Thyroid gland (tissue), 4 donors: ENCODE measurements around the gene MYO5C. TPM values are rescaled to one million over a fixed set of nuclear protein-coding genes. Genes with fewer than 3 reads are reported as not detected.

ENCODE experiments used
- DNase-seq, 2 donors: peaks; one replicate each; pipeline ENCODE4 v3.0.0-alpha.2; 2019
- H3K27ac ChIP-seq, 3 donors: fragments of 200-600 bp; sonication (generic); 1 replicate in 2 of 3; 2 replicates in 1 of 3; pipeline ENCODE4 v1.5.1; 2016 to 2019; ENCODE audit warnings: mild to moderate bottlenecking in 1 of 3, moderate library complexity in 1 of 3
- H3K27me3 ChIP-seq: fragments of 200-600 bp; sonication (generic); one replicate; pipeline ENCODE4 v1.5.1; 2019
- H3K36me3 ChIP-seq, 2 donors: fragments of 200-600 bp; sonication (generic); one replicate each; pipeline ENCODE4 v1.5.1; 2016 to 2019
- H3K4me1 ChIP-seq, 2 donors: fragments of 200-600 bp; sonication (generic); one replicate each; pipeline ENCODE4 v1.5.1; 2017 to 2019
- H3K4me3 ChIP-seq, 3 donors: fragments of 200-600 bp; sonication (generic); replicated peaks in 1 of 3; 1 replicate in 2 of 3; 2 replicates in 1 of 3; pipeline ENCODE4 v1.5.1; 2016; ENCODE audit warnings: mild to moderate bottlenecking in 1 of 3
- H3K9me3 ChIP-seq: fragments of 200-600 bp; sonication (generic); one replicate; pipeline ENCODE4 v1.5.1; 2017
- POLR2A ChIP-seq, 2 donors: fragments of 450-650 bp; IDR thresholded peaks; one replicate each; pipeline ENCODE4 v1.6.1; 2017; ENCODE audit warnings: antibody characterized with exemption in 2 of 2, mild to moderate bottlenecking in 2 of 2, moderate library complexity in 1 of 2
- WGBS, 2 donors: methylation state at CpG; one replicate each; pipeline ENCODE4 v1.1.5; 2017; 5-methylcytosine and 5-hydroxymethylcytosine counted together
- intact Hi-C: fragments of 100-400 bp; cut with DNase I; formaldehyde crosslinking; loops from one replicate; pipeline ENCODE4 v1.15.1; 2023
- total RNA-seq, 4 donors: library from RNA; depleted of rRNA; stranded (reverse); fragments of >200 nt; gene quantifications; one replicate each; pipeline ENCODE4 v1.2.3, GENCODE V29; 2016
- TF ChIP-seq, protein P1 (sequence below), 6 experiments: fragments of 200-600 bp in 3 of 6; fragments of 450-650 bp in 3 of 6; sonication (generic) in 3 of 6; IDR thresholded peaks; one replicate each; pipeline ENCODE4 v1.5.1; 2016 to 2019; ENCODE audit warnings: antibody characterized with exemption in 6 of 6, mild to moderate bottlenecking in 2 of 6, inconsistent platforms in 1 of 6, moderate library complexity in 1 of 6

The MYO5C gene
- total RNA-seq, 4 donors from 2014 or later, result 84.0 to 130 (median 101) TPM

DNA sequence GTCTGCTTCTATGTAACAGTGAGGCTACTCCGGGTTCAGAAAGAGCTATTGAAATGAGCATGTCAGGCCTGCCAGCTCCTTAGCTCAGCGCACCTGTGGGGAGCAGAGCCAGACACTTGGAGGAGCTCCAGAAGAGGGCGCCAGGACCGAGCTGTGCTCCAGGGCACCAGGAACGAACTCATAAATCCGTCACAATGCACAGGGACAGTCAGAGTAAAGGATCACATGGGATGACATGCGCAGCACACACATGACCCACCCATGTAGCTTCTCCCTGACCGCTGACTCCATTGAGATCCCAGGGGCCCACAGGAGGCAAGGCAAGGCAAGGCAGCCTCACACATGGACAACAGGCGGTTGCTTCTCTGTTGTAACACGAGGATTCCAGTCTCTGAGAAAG, 78.4 kb downstream of the MYO5C start:
- intact Hi-C loops, result no loop called here
- Histone ChIP-seq H3K4me1 (peaks cover 4 to 14% of the 10 kb centered on the region in 2 donors), H3K36me3 (peaks cover 16 to 22% of the 10 kb centered on the region in 2 donors), H3K27me3 (no peaks in the 10 kb centered on the region), H3K9me3 (no peaks in the 10 kb centered on the region), H3K4me3 (no peak overlapping the region), H3K27ac (no peak overlapping the region)
- no peak for TF ChIP-seq POLR2A (IDR thresholded peaks at IDR 0.05)
- TF ChIP-seq, protein P1, sequence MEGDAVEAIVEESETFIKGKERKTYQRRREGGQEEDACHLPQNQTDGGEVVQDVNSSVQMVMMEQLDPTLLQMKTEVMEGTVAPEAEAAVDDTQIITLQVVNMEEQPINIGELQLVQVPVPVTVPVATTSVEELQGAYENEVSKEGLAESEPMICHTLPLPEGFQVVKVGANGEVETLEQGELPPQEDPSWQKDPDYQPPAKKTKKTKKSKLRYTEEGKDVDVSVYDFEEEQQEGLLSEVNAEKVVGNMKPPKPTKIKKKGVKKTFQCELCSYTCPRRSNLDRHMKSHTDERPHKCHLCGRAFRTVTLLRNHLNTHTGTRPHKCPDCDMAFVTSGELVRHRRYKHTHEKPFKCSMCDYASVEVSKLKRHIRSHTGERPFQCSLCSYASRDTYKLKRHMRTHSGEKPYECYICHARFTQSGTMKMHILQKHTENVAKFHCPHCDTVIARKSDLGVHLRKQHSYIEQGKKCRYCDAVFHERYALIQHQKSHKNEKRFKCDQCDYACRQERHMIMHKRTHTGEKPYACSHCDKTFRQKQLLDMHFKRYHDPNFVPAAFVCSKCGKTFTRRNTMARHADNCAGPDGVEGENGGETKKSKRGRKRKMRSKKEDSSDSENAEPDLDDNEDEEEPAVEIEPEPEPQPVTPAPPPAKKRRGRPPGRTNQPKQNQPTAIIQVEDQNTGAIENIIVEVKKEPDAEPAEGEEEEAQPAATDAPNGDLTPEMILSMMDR (IDR thresholded peaks at IDR 0.05), result no peak
- DNase-seq, result peak; percentile 51 to 70
- WGBS, 2 donors, result 68 to 84% methylated on average over 5 to 10 of the region's 10 CpGs

DNA sequence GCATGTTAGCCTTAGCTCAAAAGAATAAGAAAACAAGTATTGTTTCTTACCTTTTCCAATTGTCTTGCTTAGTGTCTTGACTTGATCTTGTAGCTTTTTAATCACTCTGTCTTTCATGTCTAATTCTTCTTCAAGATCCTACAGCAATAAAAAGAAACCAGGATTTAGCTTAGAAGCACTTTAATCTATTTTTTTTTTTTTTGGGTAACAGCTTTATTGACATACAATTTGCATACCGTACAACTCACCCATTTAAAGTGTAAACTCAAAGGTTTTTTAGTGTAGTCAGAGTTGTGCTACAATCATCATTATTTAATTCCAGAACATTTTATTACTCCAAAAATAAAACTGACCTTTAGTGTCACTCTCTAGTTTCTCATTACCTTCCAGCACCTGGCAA, 81.1 kb downstream of the MYO5C start:
- Histone ChIP-seq H3K9me3 (no peaks in the 10 kb centered on the region), H3K27me3 (no peaks in the 10 kb centered on the region), H3K27ac (peak overlapping the region in 1 of 3 donors; percentile 12), H3K36me3 (peaks cover 19 to 28% of the 10 kb centered on the region in 2 donors), H3K4me3 (no peak overlapping the region), H3K4me1 (peaks cover 0 to 10% of the 10 kb centered on the region in 2 donors)
- DNase-seq, result no peak
- TF ChIP-seq, protein P1 (IDR thresholded peaks at IDR 0.05), result no peak
- no peak for TF ChIP-seq POLR2A (IDR thresholded peaks at IDR 0.05)
- WGBS, 2 donors, result 89 to 96% methylated on average over 1 of the region's 1 CpG
- intact Hi-C loops, result no loop called here

DNA sequence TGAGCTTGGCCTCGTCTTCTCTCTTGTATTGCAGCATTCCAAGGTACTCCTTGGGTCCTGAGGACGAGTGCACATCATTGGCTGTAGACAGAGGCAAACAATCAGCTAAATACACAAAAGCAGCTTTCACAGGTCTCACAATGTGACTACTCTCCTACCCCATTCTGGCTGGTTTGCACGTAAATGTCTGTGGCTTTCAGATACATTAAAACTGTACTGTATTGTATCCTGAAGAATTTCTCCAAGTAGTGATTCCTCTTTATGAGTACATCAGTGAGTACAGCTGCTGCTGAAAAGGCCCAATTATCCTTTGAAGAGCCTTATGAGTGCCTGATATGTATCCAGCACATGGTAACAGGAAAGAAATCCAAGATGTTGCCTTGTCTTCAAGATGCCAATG, 82.4 kb downstream of the MYO5C start:
- H3K4me1 ChIP-seq, result peaks cover 0 to 7% of the 10 kb centered on the region in 2 donors
- TF ChIP-seq, protein P1 (IDR thresholded peaks at IDR 0.05), result no peak
- no peak for TF ChIP-seq POLR2A (IDR thresholded peaks at IDR 0.05)
- 80 to 81% methylated on average over 3 of the region's 3 CpGs for WGBS, 2 donors
- H3K27ac ChIP-seq, result no peak overlapping the region
- no peaks in the 10 kb centered on the region for H3K9me3 ChIP-seq
- no peak for DNase-seq
- H3K4me3 ChIP-seq, result no peak overlapping the region
- H3K27me3 ChIP-seq, result no peaks in the 10 kb centered on the region
- H3K36me3 ChIP-seq, result peaks cover 19 to 28% of the 10 kb centered on the region in 2 donors
- intact Hi-C loops, result no loop called here

DNA sequence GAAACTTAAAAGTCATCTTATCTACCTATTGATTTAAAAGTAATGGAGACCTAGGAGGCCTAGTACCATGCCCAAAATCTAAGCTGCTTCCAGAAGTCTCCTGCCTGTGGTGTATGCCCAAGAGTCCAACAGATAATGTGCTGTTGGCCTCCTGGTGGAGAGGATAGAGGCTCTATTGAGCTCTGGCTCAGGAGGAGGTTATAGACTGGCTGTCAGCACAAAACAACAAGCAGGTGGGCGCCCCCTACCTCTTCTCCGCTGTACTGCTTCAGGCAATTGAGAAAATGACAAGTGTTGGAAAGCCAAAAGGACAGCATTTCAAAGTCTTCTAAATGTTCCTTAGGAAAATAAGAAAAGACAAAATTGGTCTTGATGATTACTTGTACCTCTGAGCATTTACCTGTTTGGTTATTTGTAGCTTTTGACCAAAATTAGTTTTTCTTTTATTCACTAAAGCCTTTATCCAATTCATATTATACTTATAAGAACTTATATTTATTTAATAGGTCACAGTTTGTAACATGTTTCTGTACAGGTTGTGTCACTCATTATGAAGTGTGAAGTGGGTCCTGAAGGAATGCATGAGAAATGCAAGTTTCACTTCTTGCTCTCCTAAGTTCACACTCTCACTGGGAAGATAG, 87.2 kb downstream of the MYO5C start:
- H3K4me3 ChIP-seq, result no peak overlapping the region
- H3K9me3 ChIP-seq, result no peaks in the 10 kb centered on the region
- H3K27me3 ChIP-seq, result no peaks in the 10 kb centered on the region
- peaks cover 30 to 45% of the 10 kb centered on the region in 2 donors for H3K36me3 ChIP-seq
- TF ChIP-seq, protein P1 (IDR thresholded peaks at IDR 0.05), result peak; percentile 29 to 60 (median 38)
- no peak for TF ChIP-seq POLR2A (IDR thresholded peaks at IDR 0.05)
- peak overlapping the region in 2 of 3 donors; percentile 28 to 47 for H3K27ac ChIP-seq
- no peaks in the 10 kb centered on the region for H3K4me1 ChIP-seq
- peak; percentile 46 to 51 for DNase-seq
- intact Hi-C loops, result no loop called here
- 52 to 68% methylated on average over 2 of the region's 2 CpGs for WGBS, 2 donors

DNA sequence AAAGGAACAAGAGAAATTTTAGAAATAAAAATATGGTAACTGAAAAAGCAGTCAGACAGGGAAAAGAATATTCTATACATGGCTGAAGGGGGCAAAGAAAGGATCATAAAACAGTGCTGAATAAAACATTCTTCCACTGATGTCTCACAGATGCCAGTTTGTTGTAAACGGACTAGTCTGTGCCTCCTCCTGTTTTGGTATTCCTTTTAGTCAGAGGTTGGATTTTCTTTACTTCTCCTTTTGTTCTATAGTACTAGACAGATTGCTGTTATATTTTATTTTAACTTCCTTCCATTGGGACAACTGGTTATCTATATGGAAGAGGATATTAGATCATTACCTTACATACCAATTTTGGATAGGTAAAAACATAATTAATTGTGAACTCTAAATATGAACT, 88.4 kb downstream of the MYO5C start:
- peaks cover 27 to 37% of the 10 kb centered on the region in 2 donors for H3K36me3 ChIP-seq
- H3K27ac ChIP-seq, result no peak overlapping the region
- no peak for DNase-seq
- no peak overlapping the region for H3K4me3 ChIP-seq
- WGBS, 2 donors, result 89 to 91% methylated on average over 1 of the region's 1 CpG
- intact Hi-C loops, result no loop called here
- no peaks in the 10 kb centered on the region for H3K27me3 ChIP-seq
- H3K4me1 ChIP-seq, result no peaks in the 10 kb centered on the region
- H3K9me3 ChIP-seq, result no peaks in the 10 kb centered on the region
- TF ChIP-seq, protein P1 (IDR thresholded peaks at IDR 0.05), result no peak
- TF ChIP-seq POLR2A (IDR thresholded peaks at IDR 0.05), result no peak
